Right lobe of liver (tissue), 4 donors: ENCODE measurements around the gene MOV10.

ENCODE experiments used
- POLR2A ChIP-seq: fragments of 450-650 bp; IDR thresholded peaks from one replicate; pipeline ENCODE4 v1.6.1; 2017; ENCODE audit warnings: antibody characterized with exemption, mild to moderate bottlenecking
- TF ChIP-seq, protein P1 (sequence below), 4 donors: fragments of 200-600 bp in 3 of 4; fragments of 450-650 bp in 1 of 4; IDR thresholded peaks; one replicate each; pipeline versions ENCODE4 v1.5.1 to v1.8.0; 2016 to 2022; ENCODE audit warnings: antibody characterized with exemption in 4 of 4, mild to moderate bottlenecking in 2 of 4
- donor health status: DM: no; HTN: no; CAD: no.
- donor health status: DM: no; HTN: no; CAD: no.
- donor health status: DM: no; HTN: yes; CAD: no.

DNA sequence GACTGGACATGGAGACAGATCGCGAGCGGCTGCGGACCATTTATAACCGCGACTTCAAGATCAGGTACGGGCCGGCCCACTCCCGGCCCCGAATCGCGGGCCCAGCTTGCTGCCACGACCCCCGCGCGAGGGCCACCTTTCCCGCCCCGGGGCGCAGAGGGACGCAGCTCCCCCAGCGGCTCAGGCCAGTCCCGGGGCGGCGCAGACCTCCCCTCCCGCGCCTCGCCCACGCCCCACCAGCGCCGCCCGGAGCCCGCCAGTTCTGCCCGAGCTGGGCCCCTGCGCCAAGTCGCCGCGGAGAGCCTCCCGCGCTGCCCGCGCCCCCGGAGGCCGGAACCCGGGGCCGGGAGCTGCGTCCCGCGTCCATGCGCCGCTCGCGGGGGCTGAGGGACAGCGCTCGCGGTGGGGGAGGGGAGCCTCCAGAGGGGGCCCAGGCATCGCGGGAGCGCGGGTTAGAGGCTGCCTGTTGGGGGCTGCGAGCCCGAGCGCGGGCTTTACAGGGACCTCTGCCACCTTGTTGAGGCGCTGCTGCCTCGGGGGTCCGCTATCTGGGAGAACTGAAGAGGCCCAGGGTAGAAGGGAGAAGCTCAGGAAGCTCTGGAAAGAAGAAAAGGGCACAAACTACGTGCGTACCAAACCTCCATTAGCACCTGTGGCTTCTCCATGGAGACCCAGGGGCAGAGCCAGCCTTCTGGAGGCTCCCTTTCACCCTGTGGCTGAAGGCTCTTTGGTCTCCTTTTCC lies 698 bp downstream of the MOV10 start:
- peak; percentile 37 for TF ChIP-seq POLR2A
- TF ChIP-seq, protein P1, sequence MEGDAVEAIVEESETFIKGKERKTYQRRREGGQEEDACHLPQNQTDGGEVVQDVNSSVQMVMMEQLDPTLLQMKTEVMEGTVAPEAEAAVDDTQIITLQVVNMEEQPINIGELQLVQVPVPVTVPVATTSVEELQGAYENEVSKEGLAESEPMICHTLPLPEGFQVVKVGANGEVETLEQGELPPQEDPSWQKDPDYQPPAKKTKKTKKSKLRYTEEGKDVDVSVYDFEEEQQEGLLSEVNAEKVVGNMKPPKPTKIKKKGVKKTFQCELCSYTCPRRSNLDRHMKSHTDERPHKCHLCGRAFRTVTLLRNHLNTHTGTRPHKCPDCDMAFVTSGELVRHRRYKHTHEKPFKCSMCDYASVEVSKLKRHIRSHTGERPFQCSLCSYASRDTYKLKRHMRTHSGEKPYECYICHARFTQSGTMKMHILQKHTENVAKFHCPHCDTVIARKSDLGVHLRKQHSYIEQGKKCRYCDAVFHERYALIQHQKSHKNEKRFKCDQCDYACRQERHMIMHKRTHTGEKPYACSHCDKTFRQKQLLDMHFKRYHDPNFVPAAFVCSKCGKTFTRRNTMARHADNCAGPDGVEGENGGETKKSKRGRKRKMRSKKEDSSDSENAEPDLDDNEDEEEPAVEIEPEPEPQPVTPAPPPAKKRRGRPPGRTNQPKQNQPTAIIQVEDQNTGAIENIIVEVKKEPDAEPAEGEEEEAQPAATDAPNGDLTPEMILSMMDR (IDR thresholded peaks at IDR 0.05), result peak in 1 of 4 donors; percentile 7
